OCI-LY7 (cell line): ENCODE measurements around the gene POLL.

Experiments
- CTCF ChIP-seq: fragments of 200-600 bp; sonication (generic); conservative IDR thresholded peaks from 2 replicates; pipeline ENCODE4 v1.5.1; 2014; ENCODE audit warnings: mild to moderate bottlenecking, antibody characterized with exemption, low read length, moderate library complexity, mixed read lengths
- EZH2phosphoT487 ChIP-seq: fragments of 200-600 bp; sonication (generic); IDR thresholded peaks from 2 replicates; pipeline ENCODE4 v1.6.1; 2018; ENCODE audit warnings: low read depth, borderline replicate concordance, mild to moderate bottlenecking, mixed run types, antibody characterized with exemption, low read length, moderate library complexity, mixed read lengths

DNA sequence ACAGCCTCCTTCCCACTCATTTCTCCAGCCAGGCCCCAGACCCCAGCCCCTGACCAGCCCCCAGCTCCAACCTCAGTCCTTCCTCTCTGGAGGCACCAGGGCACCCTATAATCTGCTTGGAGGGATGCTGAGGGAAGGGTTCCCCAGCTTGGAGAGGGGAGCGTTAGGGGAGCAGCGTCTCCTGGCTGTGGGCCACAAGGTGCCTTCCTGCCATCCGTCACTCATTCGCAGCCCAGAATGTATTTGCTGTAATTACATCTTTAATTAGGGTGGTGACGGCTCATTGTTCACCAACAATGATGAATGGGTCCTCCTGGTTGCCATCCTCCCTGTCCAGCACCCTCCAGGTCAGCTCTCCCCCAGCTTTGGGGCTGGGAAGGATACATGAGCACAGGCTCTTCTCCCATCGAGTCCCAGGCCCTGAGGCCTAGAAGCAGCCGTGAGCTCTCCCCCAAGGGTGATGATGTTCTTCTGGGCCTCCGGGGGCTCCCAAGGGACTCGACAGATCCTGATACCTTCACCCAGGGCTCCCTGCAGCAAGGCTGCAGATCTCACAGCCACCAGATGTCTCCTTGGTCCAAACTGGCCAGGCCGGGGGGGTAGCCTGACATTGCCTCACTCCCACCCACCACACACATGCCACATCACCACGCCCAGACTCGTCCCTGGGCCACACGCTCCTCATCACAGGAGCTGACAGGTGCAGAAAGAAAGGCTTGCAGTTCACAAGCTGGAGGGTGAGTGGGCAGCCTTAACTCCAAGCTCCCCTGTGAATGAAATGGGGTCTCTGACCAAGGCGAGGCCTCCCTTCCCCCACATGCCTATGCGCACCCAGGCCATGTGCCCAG is 26.8 kb downstream of the POLL start:
- TF ChIP-seq CTCF (no peak), EZH2phosphoT487 (no peak)
